Sigmoid colon (tissue), 4 donors: ENCODE measurements around the gene RPS15.

Source experiments
- CTCF ChIP-seq, 4 experiments: fragments of 450-650 bp in 3 of 4; fragments of 200-600 bp in 1 of 4; IDR thresholded peaks; one replicate each; pipeline ENCODE4 v1.5.1; 2016 to 2019; ENCODE audit warnings: antibody characterized with exemption in 4 of 4, mild to moderate bottlenecking in 3 of 4, moderate library complexity in 2 of 4
- EP300 ChIP-seq, 4 donors: sonication (generic); formaldehyde crosslinking; IDR thresholded peaks; one replicate each; pipeline ENCODE4 v1.6.1; 2017; ENCODE audit warnings: antibody characterized with exemption in 4 of 4
- POLR2A ChIP-seq, 2 donors: fragments of 450-650 bp; IDR thresholded peaks; one replicate each; pipeline ENCODE4 v1.6.1; 2016; ENCODE audit warnings: antibody characterized with exemption in 2 of 2, mild to moderate bottlenecking in 2 of 2, moderate library complexity in 2 of 2
- POLR2AphosphoS5 ChIP-seq, 4 donors: sonication (generic); formaldehyde crosslinking; IDR thresholded peaks; one replicate each; pipeline ENCODE4 v1.6.1; 2017; ENCODE audit warnings: antibody characterized with exemption in 4 of 4

GRCh38 chr19:1483979-1484428 is 45.8 kb downstream of the RPS15 start:
- no peak for TF ChIP-seq POLR2A (IDR thresholded peaks at IDR 0.05)
- TF ChIP-seq CTCF (IDR thresholded peaks at IDR 0.05), result no peak
- TF ChIP-seq EP300 (IDR thresholded peaks at IDR 0.05), result no peak
- no peak for TF ChIP-seq POLR2AphosphoS5 (IDR thresholded peaks at IDR 0.05)
